Body of pancreas (tissue), 4 donors: ENCODE measurements around the gene PODXL.

Experiments used
- CTCF ChIP-seq, 7 experiments: fragments of 450-650 bp in 4 of 7; fragments of 200-600 bp in 3 of 7; sonication (generic) in 3 of 7; IDR thresholded peaks; one replicate each; pipeline ENCODE4 v1.5.1; 2016 to 2019; ENCODE audit warnings: antibody characterized with exemption in 7 of 7
- POLR2A ChIP-seq, 3 donors: fragments of 450-650 bp; IDR thresholded peaks; one replicate each; pipeline ENCODE4 v1.6.1; 2016; ENCODE audit warnings: antibody characterized with exemption in 3 of 3, mild to moderate bottlenecking in 2 of 3

- TF ChIP-seq CTCF (IDR thresholded peaks at IDR 0.05) (no peak), POLR2A (IDR thresholded peaks at IDR 0.05) (no peak)
Measured at GRCh38 chr7:131506597-131506996, 49.8 kb downstream of the PODXL start.
